Progenitor cell of endocrine pancreas (in vitro differentiated cells): ENCODE measurements around the gene SCIN. TPM values are rescaled to one million over a fixed set of nuclear protein-coding genes. Genes with fewer than 3 reads are reported as not detected.
"Not testable (repeated sequence)": the region's sequence is repeated elsewhere in the genome, so short reads cannot be mapped to it uniquely, and the experiment has no call there.

Source experiments
- DNase-seq: peaks from one replicate; pipeline ENCODE4 v3.0.0; 2021; ENCODE audit warnings: low spot score; ENCODE audit not compliant: unreplicated experiment
- H3K27ac Mint-ChIP-seq: 2 replicates; pipeline ENCODE4 v1.8.0; 2021; ENCODE audit warnings: mild to moderate bottlenecking, moderate library complexity, mixed read lengths
- H3K27me3 Mint-ChIP-seq: 2 replicates; pipeline ENCODE4 v1.8.0; 2021; ENCODE audit warnings: mixed read lengths
- H3K36me3 Mint-ChIP-seq: 2 replicates; pipeline ENCODE4 v1.8.0; 2022; ENCODE audit warnings: mixed read lengths; ENCODE audit not compliant: insufficient read depth
- H3K4me1 Mint-ChIP-seq: 2 replicates; pipeline ENCODE4 v1.8.0; 2021; ENCODE audit warnings: low read depth, mixed read lengths
- H3K4me3 Mint-ChIP-seq: 2 replicates; pipeline ENCODE4 v1.8.0; 2021; ENCODE audit warnings: low read depth, mild to moderate bottlenecking, moderate library complexity, mixed read lengths
- H3K9me3 Mint-ChIP-seq: 2 replicates; pipeline ENCODE4 v1.8.0; 2021; ENCODE audit warnings: low read depth, mixed read lengths
- total RNA-seq: library from RNA; stranded (reverse); gene quantifications from 2 replicates; pipeline ENCODE4 v1.2.1, GENCODE V29; 2021
- TF ChIP-seq, protein P1 (sequence below): fragments of 200-600 bp; sonication (generic); IDR thresholded peaks from one replicate; pipeline ENCODE4 v1.5.0; 2021; ENCODE audit warnings: antibody characterized with exemption, mild to moderate bottlenecking; ENCODE audit not compliant: unreplicated experiment

SCIN gene
- total RNA-seq, 1 donor from 2014 or later = 0.10 TPM

DNA sequence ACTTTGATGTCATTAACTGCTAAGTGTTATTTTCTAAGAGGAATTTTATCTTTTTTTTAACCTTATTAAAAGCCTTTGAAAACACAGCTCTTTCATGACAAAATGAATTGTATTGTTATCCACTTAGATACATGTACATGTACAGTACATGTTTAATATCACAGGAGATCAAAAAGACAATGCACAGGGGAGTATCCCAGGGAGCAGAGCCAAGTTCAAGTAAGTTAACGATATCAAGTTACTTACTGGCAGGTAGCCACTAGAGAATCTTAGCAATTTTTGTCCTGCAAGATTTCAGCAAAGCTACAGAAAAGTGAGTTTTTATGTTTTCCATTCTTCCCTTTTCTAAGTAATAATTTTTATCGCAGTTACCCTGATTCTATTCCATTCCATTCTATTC, 83.0 kb downstream of the SCIN start:
- no peaks in the 10 kb centered on the region for H3K27me3 Mint-ChIP-seq
- H3K36me3 Mint-ChIP-seq = no peaks in the 10 kb centered on the region
- H3K4me1 Mint-ChIP-seq = peaks cover 2% of the 10 kb centered on the region
- H3K4me3 Mint-ChIP-seq = no peak overlapping the region
- no peak for DNase-seq
- no peak overlapping the region for H3K27ac Mint-ChIP-seq
- H3K9me3 Mint-ChIP-seq = no peaks in the 10 kb centered on the region
- TF ChIP-seq, protein P1, sequence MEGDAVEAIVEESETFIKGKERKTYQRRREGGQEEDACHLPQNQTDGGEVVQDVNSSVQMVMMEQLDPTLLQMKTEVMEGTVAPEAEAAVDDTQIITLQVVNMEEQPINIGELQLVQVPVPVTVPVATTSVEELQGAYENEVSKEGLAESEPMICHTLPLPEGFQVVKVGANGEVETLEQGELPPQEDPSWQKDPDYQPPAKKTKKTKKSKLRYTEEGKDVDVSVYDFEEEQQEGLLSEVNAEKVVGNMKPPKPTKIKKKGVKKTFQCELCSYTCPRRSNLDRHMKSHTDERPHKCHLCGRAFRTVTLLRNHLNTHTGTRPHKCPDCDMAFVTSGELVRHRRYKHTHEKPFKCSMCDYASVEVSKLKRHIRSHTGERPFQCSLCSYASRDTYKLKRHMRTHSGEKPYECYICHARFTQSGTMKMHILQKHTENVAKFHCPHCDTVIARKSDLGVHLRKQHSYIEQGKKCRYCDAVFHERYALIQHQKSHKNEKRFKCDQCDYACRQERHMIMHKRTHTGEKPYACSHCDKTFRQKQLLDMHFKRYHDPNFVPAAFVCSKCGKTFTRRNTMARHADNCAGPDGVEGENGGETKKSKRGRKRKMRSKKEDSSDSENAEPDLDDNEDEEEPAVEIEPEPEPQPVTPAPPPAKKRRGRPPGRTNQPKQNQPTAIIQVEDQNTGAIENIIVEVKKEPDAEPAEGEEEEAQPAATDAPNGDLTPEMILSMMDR = no peak

GRCh38 chr7:12655161-12655560, 84.6 kb downstream of the SCIN start:
- Mint-ChIP-seq H3K27me3 (no peaks in the 10 kb centered on the region), H3K27ac (no peak overlapping the region), H3K36me3 (no peaks in the 10 kb centered on the region), H3K4me3 (no peak overlapping the region), H3K4me1 (no peaks in the 10 kb centered on the region), H3K9me3 (peaks cover 6% of the 10 kb centered on the region)
- no peak for DNase-seq
- TF ChIP-seq, protein P1 = no peak

- H3K4me1 Mint-ChIP-seq, H3K27ac Mint-ChIP-seq: not testable (repeated sequence)
These were observed 89.9 kb downstream of the SCIN start for GRCh38 chr7:12660423-12660822.

DNA sequence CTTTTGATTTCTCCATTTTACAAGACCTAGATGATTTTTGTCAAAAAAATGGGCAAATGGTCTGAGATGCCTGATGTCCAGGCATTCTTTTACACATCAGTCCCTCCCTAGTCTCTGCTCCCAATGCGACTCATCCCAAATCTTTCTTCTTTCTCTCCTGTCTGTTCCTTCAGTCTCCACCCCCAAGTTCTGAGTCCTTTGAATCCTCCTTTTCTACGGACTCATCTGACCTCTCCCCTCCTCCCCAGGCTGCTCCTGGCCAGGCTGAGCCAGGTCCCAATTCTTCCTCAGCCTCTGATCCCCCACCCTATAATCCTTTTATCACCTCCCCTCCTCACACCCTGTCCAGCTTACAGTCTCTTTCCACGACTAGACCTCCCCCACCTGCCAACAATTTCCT, 90.5 kb downstream of the SCIN start:
- not testable (repeated sequence) for H3K4me3 Mint-ChIP-seq, H3K36me3 Mint-ChIP-seq, DNase-seq, H3K9me3 Mint-ChIP-seq, H3K27ac Mint-ChIP-seq, H3K27me3 Mint-ChIP-seq, H3K4me1 Mint-ChIP-seq

More at GRCh38 chr7:12660423-12660822, 89.9 kb downstream of the SCIN start:
- not testable (repeated sequence) for H3K4me3 Mint-ChIP-seq, H3K36me3 Mint-ChIP-seq, H3K9me3 Mint-ChIP-seq, DNase-seq, H3K27me3 Mint-ChIP-seq

DNA sequence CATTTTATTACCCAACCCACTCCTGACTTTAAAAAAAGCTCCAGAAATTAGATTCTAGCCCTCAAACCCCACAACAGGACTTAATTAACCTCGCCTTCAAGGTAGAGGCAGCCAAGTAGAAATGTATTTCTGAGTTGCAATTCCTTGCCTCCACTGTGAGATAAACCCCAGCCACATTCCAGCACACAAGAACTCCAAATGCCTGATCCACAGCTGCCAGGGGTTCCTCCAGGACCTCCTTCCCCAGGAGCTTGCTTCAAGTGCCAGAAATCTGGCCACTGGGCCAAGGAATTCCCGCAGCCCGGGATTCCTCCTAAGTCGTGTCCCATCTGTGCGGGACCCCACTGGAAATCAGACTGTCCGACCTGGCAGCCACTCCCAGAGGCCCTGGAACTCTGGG, 91.1 kb downstream of the SCIN start:
- no peak overlapping the region for H3K27ac Mint-ChIP-seq
- H3K4me1 Mint-ChIP-seq = peaks cover 1% of the 10 kb centered on the region
- no peak overlapping the region for H3K4me3 Mint-ChIP-seq
- TF ChIP-seq, protein P1 = no peak
- peaks cover 8% of the 10 kb centered on the region for H3K9me3 Mint-ChIP-seq
- no peaks in the 10 kb centered on the region for H3K27me3 Mint-ChIP-seq
- no peaks in the 10 kb centered on the region for H3K36me3 Mint-ChIP-seq
- DNase-seq = no peak

DNA sequence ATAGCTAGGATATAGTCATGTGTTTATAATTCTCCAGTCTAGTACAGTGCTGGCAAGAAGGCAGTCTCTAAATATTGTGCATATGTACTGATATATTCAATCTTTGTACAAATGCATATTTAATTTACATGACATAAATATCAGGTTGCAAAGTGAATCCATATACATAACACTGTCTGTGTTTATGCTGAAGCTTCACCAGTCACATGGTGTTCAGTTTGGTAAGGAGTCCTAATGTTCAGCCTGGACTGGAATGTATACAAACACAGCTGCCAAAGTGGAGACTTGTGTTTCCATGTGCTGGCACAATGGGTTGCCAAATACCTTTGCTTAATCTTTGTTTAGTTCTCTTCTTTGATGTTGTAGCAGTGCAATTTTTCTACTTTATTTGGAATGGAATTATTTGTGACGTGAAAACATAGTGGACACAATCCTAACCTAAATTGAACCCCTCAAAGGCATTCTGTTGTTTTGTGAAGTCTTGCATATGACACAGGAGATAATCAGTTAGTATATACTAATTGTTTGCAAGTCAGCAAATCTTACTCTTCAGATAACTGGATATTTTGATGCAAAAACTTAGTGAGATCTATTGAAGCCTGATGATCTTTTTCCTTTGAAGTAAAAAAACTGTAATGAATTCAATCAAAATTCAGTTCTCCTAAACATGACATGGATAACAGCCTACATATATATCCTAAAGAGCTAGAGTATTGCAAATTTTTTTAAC, 99.6 kb downstream of the SCIN start:
- Mint-ChIP-seq H3K9me3 (peaks cover under 1% of the 10 kb centered on the region), H3K4me3 (no peak overlapping the region), H3K27ac (no peak overlapping the region), H3K36me3 (no peaks in the 10 kb centered on the region), H3K27me3 (no peaks in the 10 kb centered on the region), H3K4me1 (peaks cover 1% of the 10 kb centered on the region)
- DNase-seq = no peak
- TF ChIP-seq, protein P1 = no peak
